ENCODE results near the gene CDH2.

CDH2 gene

DNA sequence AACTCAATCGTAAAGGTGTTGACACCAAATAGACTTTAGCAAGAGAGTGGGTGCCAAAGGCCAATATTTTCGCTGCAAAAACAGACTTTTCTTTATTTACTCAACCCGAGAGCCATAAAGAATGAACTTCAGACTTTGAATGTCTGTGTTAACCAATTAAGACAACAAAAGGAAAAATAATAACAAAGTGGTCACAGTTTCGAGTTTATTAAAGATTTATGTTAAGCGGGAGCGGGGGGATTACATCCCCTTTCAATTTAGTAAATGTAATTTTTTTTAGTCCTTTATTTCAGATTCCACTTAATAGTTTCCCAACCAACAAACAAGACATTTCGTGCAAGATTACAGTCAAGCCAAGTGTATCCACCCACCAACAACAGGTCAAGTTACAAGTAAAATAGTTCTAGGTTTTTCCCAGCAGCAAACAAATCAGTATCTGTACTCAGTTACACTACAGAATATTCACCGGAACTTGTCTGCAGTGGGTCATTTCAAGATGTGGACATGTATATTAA, 9.0 kb downstream of the CDH2 start:
- no peak for DNase-seq

GRCh38 chr18:28164771-28165483, 12.0 kb downstream of the CDH2 start:
- DNase-seq, result no peak

GRCh38 chr18:28163201-28163775, 13.6 kb downstream of the CDH2 start:
- DNase-seq, result no peak

GRCh38 chr18:28161608-28162599, 15.0 kb downstream of the CDH2 start:
- DNase-seq, result no peak

DNA sequence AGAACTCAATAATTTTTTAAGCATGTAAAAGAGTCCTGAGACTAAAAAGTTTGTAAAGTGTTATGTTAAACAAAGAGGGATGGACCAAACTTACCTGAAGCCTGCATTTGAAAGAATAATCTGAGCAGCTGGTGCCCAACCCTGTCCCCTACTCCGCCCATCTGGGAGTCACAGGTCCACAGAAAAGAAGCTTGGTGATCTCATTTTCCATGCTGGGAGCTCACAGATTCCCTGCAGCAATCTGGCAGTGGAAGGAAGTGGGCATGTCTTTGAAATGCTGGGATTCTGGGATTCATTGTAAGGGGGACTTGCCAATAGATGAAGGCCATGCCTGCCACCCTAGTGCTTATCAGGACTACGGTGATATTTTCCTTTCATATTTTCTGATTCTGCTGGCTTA, 17.9 kb downstream of the CDH2 start:
- no peak for DNase-seq

GRCh38 chr18:28158083-28158581, 18.8 kb downstream of the CDH2 start:
- no peak for DNase-seq

- no peak for DNase-seq
These were observed 23.4 kb downstream of the CDH2 start for GRCh38 chr18:28153485-28154065.

DNA sequence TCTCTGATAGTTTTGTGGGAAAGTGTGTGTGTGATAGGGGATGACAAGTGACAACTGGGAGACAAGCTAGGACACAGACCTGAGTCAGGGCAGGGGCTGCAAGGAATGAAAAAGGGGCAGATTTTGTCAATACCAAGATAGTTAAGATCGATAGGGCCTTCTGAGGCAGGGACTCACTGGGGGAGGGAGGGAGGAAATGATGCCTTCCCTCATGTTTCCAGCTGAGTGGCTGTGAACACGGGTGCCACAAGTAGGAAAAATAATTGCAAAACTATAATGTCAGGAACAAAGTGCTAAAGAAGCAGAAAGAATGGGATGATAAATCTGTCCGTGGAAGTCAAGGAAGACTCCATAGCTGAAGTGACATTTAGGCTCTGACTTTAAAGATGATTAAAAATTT, 24.2 kb downstream of the CDH2 start:
- DNase-seq, result no peak

DNA sequence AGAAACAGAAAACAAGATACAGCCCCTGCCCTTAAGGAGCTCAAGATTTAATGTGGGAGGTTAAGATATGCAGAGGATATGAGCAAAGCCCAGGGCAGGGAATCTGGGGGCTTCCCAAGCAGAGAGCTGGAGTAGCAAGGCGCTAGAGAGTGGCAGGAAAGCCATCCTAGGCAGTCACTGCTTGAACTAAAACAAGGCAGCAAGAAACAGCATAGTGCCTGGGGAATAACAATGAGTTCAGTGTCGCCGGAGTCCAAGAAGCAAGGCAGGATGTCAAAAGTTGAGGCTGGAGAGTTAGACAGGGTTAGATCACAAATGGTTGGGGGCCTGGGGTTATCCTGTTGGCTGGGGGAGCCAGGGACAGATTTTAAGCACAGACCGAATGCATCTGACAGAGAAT, 24.6 kb downstream of the CDH2 start:
- DNase-seq, result no peak

DNA sequence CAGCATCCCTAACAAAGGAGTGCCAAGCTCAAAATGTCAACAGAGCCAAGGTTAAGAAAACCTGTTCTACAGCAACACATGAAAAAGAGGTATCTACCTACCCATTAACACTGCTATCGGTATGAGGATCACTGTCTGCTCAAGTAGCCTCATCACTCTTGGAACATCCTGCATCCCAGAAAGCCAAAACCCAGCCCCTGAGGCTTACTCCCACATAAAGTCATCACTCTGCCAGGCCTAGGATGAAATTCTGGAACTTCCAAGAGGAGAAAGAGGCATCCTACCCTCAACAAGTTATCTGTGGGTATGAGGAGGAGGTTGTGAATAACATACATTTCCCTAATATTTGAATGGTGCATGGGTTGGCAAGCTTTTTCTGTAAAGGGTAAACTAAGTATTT, 25.5 kb downstream of the CDH2 start:
- no peak for DNase-seq

DNA sequence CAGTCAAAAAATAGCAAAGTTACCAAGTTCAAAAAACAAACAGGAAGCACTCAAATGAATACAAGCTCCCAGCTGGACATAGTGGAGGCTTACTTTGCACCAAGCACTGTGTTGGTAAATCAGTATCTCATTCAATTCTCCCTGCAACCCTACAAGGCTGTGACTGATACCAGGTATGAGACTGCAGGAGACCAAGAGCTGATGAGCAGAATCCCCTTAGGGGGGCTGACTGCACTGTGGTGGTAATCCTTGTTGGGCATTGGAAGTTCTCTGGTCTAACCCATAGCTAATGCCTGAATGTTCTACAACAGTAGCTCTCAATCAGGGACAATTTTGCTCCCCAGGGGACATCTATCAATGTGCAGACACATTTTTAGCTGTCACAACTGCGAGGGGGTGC, 26.0 kb downstream of the CDH2 start:
- no peak for DNase-seq

- no peak for DNase-seq
These were observed 27.0 kb downstream of the CDH2 start for GRCh38 chr18:28149810-28150420.

DNA sequence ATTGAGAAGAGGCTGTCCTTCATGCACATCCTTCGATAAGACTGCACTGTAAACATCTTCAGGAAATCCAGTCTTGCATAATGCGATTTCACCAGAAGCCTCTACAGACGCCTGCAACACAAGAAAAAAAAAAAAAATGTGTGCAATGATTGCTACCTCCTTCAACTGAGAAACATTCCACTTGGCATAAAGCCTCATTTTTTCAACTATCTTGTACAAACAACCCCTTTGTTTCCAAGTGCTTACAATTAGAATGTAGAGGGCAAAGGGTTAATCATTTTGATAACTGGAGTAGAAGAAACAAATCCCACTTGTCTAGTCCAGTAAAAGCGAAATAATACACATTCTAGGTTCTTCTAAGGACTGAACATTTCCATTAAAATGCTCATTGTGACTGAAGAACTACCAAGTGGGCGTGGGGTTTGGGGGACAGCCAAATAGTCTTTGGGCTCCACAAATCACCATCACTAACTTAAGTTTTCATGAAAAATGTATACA, 29.2 kb downstream of the CDH2 start:
- DNase-seq, result peak in 2 of 3 donors; percentile 8 to 32

- no peak for DNase-seq
These were observed 33.2 kb downstream of the CDH2 start for GRCh38 chr18:28143725-28144124.

GRCh38 chr18:28138816-28139215, 38.1 kb downstream of the CDH2 start:
- no peak for DNase-seq

DNA sequence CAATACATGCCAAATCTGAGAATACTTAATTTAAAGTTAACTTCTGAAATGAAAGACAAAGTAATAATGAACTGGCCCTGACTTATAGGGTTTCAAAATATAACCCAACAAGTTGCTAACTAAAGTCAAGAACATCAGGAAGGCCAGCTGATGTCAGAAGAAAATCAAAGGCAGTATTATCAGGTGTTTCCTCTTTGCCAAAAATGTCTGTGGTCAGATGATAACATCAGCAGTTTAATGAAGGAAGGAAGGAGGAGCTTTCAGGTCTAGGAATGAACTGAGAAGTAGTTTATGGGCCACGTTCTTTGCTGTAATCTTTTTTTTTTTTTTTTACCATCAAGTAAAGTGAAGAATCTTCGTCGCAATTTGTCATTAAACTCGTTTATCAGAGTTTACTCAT, 40.9 kb downstream of the CDH2 start:
- no peak for DNase-seq

- no peak for DNase-seq
These were observed 42.2 kb downstream of the CDH2 start for GRCh38 chr18:28134774-28135173.

DNA sequence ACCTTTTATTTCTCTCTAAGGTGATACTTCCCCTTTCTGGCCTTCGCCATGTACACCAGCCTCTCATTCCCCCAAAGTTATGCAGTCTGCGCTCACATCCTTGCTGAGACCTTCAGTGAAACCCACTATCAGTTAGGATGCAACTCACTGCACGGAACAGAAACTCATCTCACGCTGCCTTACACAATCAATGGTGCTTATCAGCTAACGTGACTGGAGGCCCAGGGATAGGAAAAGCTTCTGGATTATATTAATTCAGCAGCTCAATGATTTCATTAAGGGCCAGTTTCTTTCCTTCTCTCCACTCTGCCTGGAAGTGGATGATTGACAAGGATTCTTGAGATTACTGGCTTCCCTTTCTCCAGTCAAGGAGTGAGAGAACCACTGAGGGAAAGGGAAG, 44.8 kb downstream of the CDH2 start:
- no peak for DNase-seq

DNA sequence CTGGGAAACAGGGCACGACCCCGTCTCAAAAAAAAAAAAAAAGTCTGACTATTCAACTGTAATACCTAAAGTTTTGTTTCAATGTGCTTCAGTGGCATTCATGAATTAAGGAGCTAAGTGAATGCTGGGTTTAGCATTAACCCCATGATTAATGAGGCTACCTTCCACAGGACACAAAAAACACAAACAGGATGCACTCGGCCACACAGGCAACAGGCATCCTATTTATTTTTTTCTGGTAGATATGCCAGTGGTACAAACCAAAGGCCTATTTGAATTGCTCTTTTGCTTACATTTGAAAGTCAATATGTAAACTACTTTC, 48.3 kb downstream of the CDH2 start:
- DNase-seq, result no peak

- DNase-seq, result no peak
These were observed 48.9 kb downstream of the CDH2 start for GRCh38 chr18:28127763-28128658.

- DNase-seq, result no peak
These were observed 49.7 kb downstream of the CDH2 start for GRCh38 chr18:28127228-28127627.

All from suppressor macrophage treated with lipopolysaccharide for 1 hour (primary cell).